ENCODE measurements around the gene PSME1. TPM values are rescaled to one million over a fixed set of nuclear protein-coding genes. Genes with fewer than 3 reads are reported as not detected.

Gene PSME1
- total and polyA plus RNA-seq, 2 donors (not counting 3 experiments of a cell fraction or from before 2014, with no cell fraction given): 98.1 to 135 TPM

DNA sequence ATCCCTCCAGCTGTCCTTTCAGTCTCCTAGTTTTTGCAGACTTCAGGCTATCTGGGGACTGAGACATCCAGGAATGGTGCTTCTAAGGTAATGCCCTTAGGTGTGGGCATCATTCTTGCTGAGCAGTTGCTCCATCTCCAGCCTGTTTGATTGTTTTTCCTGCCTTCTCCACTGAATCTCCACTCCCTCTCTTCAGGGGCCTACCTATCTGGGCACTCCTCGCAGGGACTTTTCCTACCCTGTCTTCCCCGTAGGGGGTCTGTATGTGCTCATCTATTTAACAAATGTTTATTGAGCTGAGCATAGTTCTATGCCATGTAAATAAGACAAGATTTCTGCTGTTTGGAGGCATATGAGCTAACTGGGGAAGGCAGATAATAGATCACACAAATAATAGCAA lies 3.0 kb upstream of the PSME1 start:
- H3K27ac ChIP-seq (ENCODE audit: insufficient read depth, low read depth, low read length): no peak overlapping the region
- dilution Hi-C loops (cut with MboI; ENCODE audit: extremely low pct_ligation_motif_present, low sequenced_read_pairs) (no loop called here), intact Hi-C loops (cut with micrococcal nuclease) (no loop called here)
- peaks cover 11% of the 10 kb centered on the region for H3K4me1 ChIP-seq (ENCODE audit: control insufficient read depth, extremely low read depth, insufficient read depth, low read length)
- CTCF ChIA-PET: no interaction called here
- no peak for TF ChIP-seq MYC (IDR thresholded peaks at IDR 0.05; ENCODE audit: low read depth, low read length)
- TF ChIP-seq, protein P1, sequence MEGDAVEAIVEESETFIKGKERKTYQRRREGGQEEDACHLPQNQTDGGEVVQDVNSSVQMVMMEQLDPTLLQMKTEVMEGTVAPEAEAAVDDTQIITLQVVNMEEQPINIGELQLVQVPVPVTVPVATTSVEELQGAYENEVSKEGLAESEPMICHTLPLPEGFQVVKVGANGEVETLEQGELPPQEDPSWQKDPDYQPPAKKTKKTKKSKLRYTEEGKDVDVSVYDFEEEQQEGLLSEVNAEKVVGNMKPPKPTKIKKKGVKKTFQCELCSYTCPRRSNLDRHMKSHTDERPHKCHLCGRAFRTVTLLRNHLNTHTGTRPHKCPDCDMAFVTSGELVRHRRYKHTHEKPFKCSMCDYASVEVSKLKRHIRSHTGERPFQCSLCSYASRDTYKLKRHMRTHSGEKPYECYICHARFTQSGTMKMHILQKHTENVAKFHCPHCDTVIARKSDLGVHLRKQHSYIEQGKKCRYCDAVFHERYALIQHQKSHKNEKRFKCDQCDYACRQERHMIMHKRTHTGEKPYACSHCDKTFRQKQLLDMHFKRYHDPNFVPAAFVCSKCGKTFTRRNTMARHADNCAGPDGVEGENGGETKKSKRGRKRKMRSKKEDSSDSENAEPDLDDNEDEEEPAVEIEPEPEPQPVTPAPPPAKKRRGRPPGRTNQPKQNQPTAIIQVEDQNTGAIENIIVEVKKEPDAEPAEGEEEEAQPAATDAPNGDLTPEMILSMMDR (IDR thresholded peaks at IDR 0.05; ENCODE audit: extremely low read depth in 1 of 2, insufficient read depth in 1 of 2, low read depth in 1 of 2, low read length in 2 of 2): no peak
- no peak for TF ChIP-seq GATA2 (IDR thresholded peaks at IDR 0.05; ENCODE audit: insufficient read depth, insufficient read length, low read depth, low read length)
- no peak for TF ChIP-seq EZH2 (IDR thresholded peaks at IDR 0.05; ENCODE audit: borderline replicate concordance, low read depth, low read length, severe bottlenecking)
- TF ChIP-seq FOS (IDR thresholded peaks at IDR 0.05; ENCODE audit: borderline replicate concordance, insufficient read depth, low read length): no peak
- no peak for TF ChIP-seq POLR2AphosphoS5 (IDR thresholded peaks at IDR 0.05; ENCODE audit: insufficient read depth, low read depth, low read length)
- TF ChIP-seq JUN (IDR thresholded peaks at IDR 0.05; ENCODE audit: borderline replicate concordance, insufficient read depth, insufficient read length, low read depth): no peak
- TF ChIP-seq, protein P2, sequence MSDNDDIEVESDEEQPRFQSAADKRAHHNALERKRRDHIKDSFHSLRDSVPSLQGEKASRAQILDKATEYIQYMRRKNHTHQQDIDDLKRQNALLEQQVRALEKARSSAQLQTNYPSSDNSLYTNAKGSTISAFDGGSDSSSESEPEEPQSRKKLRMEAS (IDR thresholded peaks at IDR 0.05; ENCODE audit: insufficient read depth, insufficient read length): no peak
- no peak for TF ChIP-seq POLR2A (IDR thresholded peaks at IDR 0.05; ENCODE audit: low read depth, low read length)
- no peak overlapping the region for H3K4me2 ChIP-seq (ENCODE audit: insufficient read depth, low read length)
- no peak for DNase-seq (ENCODE audit: low read depth, low spot score)
- no peaks in the 10 kb centered on the region for H4K20me1 ChIP-seq (replicated peaks; ENCODE audit: control insufficient read depth, extremely low read depth, insufficient read depth, low read length)
- H3K79me2 ChIP-seq (ENCODE audit: control insufficient read depth, insufficient read depth, low read length): peaks cover 5% of the 10 kb centered on the region
- FAIRE-seq: no peak
- no peak overlapping the region for H3K4me3 ChIP-seq (replicated peaks in 1 of 3; ENCODE audit: insufficient read depth in 1 of 3, low read depth in 1 of 3, low read length in 3 of 3)
- POLR2A ChIA-PET: interaction anchor here (0.7 kb wide), 1 partner anchor 8 kb away, joined by 7 read pairs; no protein-coding TSS in a partner anchor
- no TSS peak for BruUV-seq (replicated peaks)
- no peaks in the 10 kb centered on the region for H3K9me3 ChIP-seq (replicated peaks; ENCODE audit: control insufficient read depth, insufficient read depth, low read length)
- no peak overlapping the region for H2AFZ ChIP-seq (ENCODE audit: low read depth, low read length)
- H3K27me3 ChIP-seq (ENCODE audit: control insufficient read depth in 2 of 2, insufficient read depth in 2 of 2, low read length in 2 of 2): no peaks in the 10 kb centered on the region
- H3K9me1 ChIP-seq (replicated peaks; ENCODE audit: control insufficient read depth, extremely low read depth, insufficient read depth, low read length): no peaks in the 10 kb centered on the region
- H3K9ac ChIP-seq (replicated peaks; ENCODE audit: extremely low read depth, insufficient read depth, low read length): no peak overlapping the region
- H3K36me3 ChIP-seq (ENCODE audit: control insufficient read depth in 2 of 2, extremely low read depth in 1 of 2, insufficient read depth in 2 of 2, low read length in 2 of 2): peaks cover 0 to 2% of the 10 kb centered on the region in 2 experiments

Measured in endothelial cell of umbilical vein (primary cell).